HepG2 (cell line): ENCODE measurements around the gene MRPL58. TPM values are rescaled to one million over a fixed set of nuclear protein-coding genes. Genes with fewer than 3 reads are reported as not detected.
A peak's percentile ranks its signal among the peaks of the same experiment; 100 is the strongest.

Experiments
- ASH2L ChIP-seq: fragments of 300-600, 200-600 bp; sonication (generic); IDR thresholded peaks from 2 replicates; pipeline ENCODE4 v1.7.0; 2017; ENCODE audit warnings: low read depth, mild to moderate bottlenecking, moderate library complexity, mixed read lengths, low read length; ENCODE audit not compliant: insufficient read length
- JDP2 ChIP-seq: sonication (generic); formaldehyde crosslinking; IDR thresholded peaks from 2 replicates; pipeline ENCODE4 v1.8.1; 2022; ENCODE audit warnings: missing genetic modification reagents, borderline replicate concordance
- MAFK ChIP-seq, 2 experiments: IDR thresholded peaks in 1 of 2; conservative IDR thresholded peaks in 1 of 2; 2 replicates each; pipeline ENCODE4 v1.6.1; 2011; ENCODE audit warnings: improper control_type of control experiment in 2 of 2, low read length in 2 of 2
- MAZ ChIP-seq, 2 experiments: sonication (generic) in 1 of 2; formaldehyde crosslinking in 1 of 2; IDR thresholded peaks; 2 replicates each; pipeline versions ENCODE4 v1.5.0 to v1.6.1; 2012 to 2020; ENCODE audit warnings: low read depth in 2 of 2, mild to moderate bottlenecking in 2 of 2, borderline replicate concordance in 1 of 2, improper control_type of control experiment in 1 of 2, low read length in 1 of 2, missing genetic modification reagents in 1 of 2, moderate library complexity in 1 of 2
- NR2F1 ChIP-seq, 2 experiments: fragments of 450-650 bp in 1 of 2; formaldehyde crosslinking in 1 of 2; IDR thresholded peaks; 2 replicates each; pipeline versions ENCODE4 v1.5.0 to v1.6.1; 2016 to 2020; ENCODE audit warnings: mild to moderate bottlenecking in 1 of 2, missing compliant biosample characterization in 1 of 2, missing genetic modification reagents in 1 of 2, moderate library complexity in 1 of 2
- RBAK ChIP-seq: sonication (generic); formaldehyde crosslinking; IDR thresholded peaks from 2 replicates; pipeline ENCODE4 v1.5.1; 2020; ENCODE audit warnings: mild to moderate bottlenecking, missing genetic modification reagents
- SSRP1 ChIP-seq: IDR thresholded peaks from 2 replicates; pipeline ENCODE4 v1.6.1; 2016; ENCODE audit warnings: control low read depth
- TMF1 ChIP-seq: sonication (generic); formaldehyde crosslinking; IDR thresholded peaks from 2 replicates; pipeline ENCODE4 v1.8.1; 2022; ENCODE audit warnings: low read depth, missing genetic modification reagents
- ZNF232 ChIP-seq: sonication (generic); formaldehyde crosslinking; IDR thresholded peaks from 2 replicates; pipeline ENCODE4 v1.4.0; 2020; ENCODE audit warnings: missing genetic modification reagents, borderline replicate concordance
- ZNF260 ChIP-seq: sonication (generic); formaldehyde crosslinking; IDR thresholded peaks from 2 replicates; pipeline ENCODE4 v1.4.0; 2020; ENCODE audit warnings: missing genetic modification reagents, low read depth, mild to moderate bottlenecking, borderline replicate concordance
- ZNF501 ChIP-seq: sonication (generic); formaldehyde crosslinking; IDR thresholded peaks from 2 replicates; pipeline ENCODE4 v1.5.1; 2020; ENCODE audit warnings: mild to moderate bottlenecking, moderate library complexity, missing genetic modification reagents
- ZNF510 ChIP-seq: sonication (generic); formaldehyde crosslinking; IDR thresholded peaks from 2 replicates; pipeline ENCODE4 v1.4.0; 2020; ENCODE audit warnings: low read depth, mild to moderate bottlenecking, missing genetic modification reagents
- polyA plus RNA-seq, 8 experiments: library from polyadenylated mRNA; depleted of rRNA in 3 of 8; stranded (reverse) in 7 of 8; unstranded in 1 of 8; fragments of >200 nt; fragmentation: Illumina TruSeq in 4 of 8; extraction: Trizol in 4 of 8; gene quantifications; 2 replicates each; pipeline versions ENCODE4 v1.2.1 to v1.2.3, GENCODE V29; 2011 to 2016; ENCODE audit warnings: low read depth in 4 of 8, missing spikeins in 1 of 8, mixed read lengths in 1 of 8; ENCODE audit not compliant: insufficient read depth in 1 of 8
- total RNA-seq, 5 experiments: library from RNA; depleted of rRNA; stranded (reverse); fragments of >200 nt; fragmentation: Illumina TruSeq; extraction: Trizol; gene quantifications; 2 replicates each; pipeline ENCODE4 v1.2.3, GENCODE V29; 2016; ENCODE audit warnings: low read depth in 1 of 5
- TF ChIP-seq, protein P1 (sequence below): sonication (generic); formaldehyde crosslinking; IDR thresholded peaks from 2 replicates; pipeline ENCODE4 v1.5.1; 2020; ENCODE audit warnings: mild to moderate bottlenecking, missing genetic modification reagents, borderline replicate concordance
- TF ChIP-seq, protein P2 (sequence below): sonication (generic); formaldehyde crosslinking; IDR thresholded peaks from 2 replicates; pipeline ENCODE4 v1.4.0; 2020; ENCODE audit warnings: missing genetic modification reagents, borderline replicate concordance
- TF ChIP-seq, protein P3 (sequence below): IDR thresholded peaks from 2 replicates; pipeline ENCODE4 v1.6.1; 2016; ENCODE audit warnings: low read depth, control low read depth

Gene MRPL58
- total and polyA plus RNA-seq, 2 of the 13 experiments (the other 11 are each of a cell fraction or from before 2014, with no cell fraction given), result 44.9 to 68.9 TPM

- TF ChIP-seq, protein P1, sequence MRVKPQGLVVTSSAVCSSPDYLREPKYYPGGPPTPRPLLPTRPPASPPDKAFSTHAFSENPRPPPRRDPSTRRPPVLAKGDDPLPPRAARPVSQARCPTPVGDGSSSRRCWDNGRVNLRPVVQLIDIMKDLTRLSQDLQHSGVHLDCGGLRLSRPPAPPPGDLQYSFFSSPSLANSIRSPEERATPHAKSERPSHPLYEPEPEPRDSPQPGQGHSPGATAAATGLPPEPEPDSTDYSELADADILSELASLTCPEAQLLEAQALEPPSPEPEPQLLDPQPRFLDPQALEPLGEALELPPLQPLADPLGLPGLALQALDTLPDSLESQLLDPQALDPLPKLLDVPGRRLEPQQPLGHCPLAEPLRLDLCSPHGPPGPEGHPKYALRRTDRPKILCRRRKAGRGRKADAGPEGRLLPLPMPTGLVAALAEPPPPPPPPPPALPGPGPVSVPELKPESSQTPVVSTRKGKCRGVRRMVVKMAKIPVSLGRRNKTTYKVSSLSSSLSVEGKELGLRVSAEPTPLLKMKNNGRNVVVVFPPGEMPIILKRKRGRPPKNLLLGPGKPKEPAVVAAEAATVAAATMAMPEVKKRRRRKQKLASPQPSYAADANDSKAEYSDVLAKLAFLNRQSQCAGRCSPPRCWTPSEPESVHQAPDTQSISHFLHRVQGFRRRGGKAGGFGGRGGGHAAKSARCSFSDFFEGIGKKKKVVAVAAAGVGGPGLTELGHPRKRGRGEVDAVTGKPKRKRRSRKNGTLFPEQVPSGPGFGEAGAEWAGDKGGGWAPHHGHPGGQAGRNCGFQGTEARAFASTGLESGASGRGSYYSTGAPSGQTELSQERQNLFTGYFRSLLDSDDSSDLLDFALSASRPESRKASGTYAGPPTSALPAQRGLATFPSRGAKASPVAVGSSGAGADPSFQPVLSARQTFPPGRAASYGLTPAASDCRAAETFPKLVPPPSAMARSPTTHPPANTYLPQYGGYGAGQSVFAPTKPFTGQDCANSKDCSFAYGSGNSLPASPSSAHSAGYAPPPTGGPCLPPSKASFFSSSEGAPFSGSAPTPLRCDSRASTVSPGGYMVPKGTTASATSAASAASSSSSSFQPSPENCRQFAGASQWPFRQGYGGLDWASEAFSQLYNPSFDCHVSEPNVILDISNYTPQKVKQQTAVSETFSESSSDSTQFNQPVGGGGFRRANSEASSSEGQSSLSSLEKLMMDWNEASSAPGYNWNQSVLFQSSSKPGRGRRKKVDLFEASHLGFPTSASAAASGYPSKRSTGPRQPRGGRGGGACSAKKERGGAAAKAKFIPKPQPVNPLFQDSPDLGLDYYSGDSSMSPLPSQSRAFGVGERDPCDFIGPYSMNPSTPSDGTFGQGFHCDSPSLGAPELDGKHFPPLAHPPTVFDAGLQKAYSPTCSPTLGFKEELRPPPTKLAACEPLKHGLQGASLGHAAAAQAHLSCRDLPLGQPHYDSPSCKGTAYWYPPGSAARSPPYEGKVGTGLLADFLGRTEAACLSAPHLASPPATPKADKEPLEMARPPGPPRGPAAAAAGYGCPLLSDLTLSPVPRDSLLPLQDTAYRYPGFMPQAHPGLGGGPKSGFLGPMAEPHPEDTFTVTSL (CRISPR knock-in tag), result no peak; the same call in 1 of the 2 replicates
- TF ChIP-seq ZNF510 (CRISPR knock-in tag) (no peak), MAZ (IDR thresholded peaks at IDR 0.05; ENCODE audit: borderline replicate concordance, low read depth, low read length) (0 out of 2 replicates have a peak, but pooled peaks have one; percentile 21), MAZ (CRISPR knock-in tag; IDR thresholded peaks at IDR 0.05; ENCODE audit: low read depth) (peak; percentile 77), MAFK (conservative IDR thresholded peaks at IDR 0.05 in 1 of 2, IDR thresholded peaks at IDR 0.05 in 1 of 2; ENCODE audit: low read length in 2 of 2) (no peak), ASH2L (peak; percentile 91), ZNF260 (CRISPR knock-in tag) (no peak), TMF1 (CRISPR knock-in tag) (peak; percentile 89), NR2F1 (CRISPR knock-in tag; IDR thresholded peaks at IDR 0.05) (peak in 1 of 2 experiments; percentile 57; a peak in 1 of 4 replicates), ZNF501 (CRISPR knock-in tag) (peak; percentile 62; the same call in 1 of the 2 replicates), ZNF232 (CRISPR knock-in tag) (peak; percentile 92), SSRP1 (CRISPR knock-in tag) (peak; percentile 99; the same call in 1 of the 2 replicates), RBAK (CRISPR knock-in tag) (peak; percentile 76; the same call in 1 of the 2 replicates), JDP2 (CRISPR knock-in tag) (no peak)
- TF ChIP-seq, protein P2, sequence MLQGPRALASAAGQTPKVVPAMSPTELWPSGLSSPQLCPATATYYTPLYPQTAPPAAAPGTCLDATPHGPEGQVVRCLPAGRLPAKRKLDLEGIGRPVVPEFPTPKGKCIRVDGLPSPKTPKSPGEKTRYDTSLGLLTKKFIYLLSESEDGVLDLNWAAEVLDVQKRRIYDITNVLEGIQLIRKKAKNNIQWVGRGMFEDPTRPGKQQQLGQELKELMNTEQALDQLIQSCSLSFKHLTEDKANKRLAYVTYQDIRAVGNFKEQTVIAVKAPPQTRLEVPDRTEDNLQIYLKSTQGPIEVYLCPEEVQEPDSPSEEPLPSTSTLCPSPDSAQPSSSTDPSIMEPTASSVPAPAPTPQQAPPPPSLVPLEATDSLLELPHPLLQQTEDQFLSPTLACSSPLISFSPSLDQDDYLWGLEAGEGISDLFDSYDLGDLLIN, result peak; percentile 94; the same call in 1 of the 2 replicates
- TF ChIP-seq, protein P3, sequence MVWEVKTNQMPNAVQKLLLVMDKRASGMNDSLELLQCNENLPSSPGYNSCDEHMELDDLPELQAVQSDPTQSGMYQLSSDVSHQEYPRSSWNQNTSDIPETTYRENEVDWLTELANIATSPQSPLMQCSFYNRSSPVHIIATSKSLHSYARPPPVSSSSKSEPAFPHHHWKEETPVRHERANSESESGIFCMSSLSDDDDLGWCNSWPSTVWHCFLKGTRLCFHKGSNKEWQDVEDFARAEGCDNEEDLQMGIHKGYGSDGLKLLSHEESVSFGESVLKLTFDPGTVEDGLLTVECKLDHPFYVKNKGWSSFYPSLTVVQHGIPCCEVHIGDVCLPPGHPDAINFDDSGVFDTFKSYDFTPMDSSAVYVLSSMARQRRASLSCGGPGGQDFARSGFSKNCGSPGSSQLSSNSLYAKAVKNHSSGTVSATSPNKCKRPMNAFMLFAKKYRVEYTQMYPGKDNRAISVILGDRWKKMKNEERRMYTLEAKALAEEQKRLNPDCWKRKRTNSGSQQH (CRISPR knock-in tag), result peak; percentile 58; the same call in 1 of the 2 replicates
Measured at GRCh38 chr17:75034236-75034908, 21.9 kb downstream of the MRPL58 start (continued).
